Gastroesophageal sphincter (tissue), 3 donors: ENCODE data around the gene NOD2.

ENCODE experiments used
- POLR2A ChIP-seq, 2 donors: fragments of 450-650 bp; IDR thresholded peaks; one replicate each; pipeline ENCODE4 v1.6.1; 2017; ENCODE audit warnings: antibody characterized with exemption in 2 of 2, mild to moderate bottlenecking in 2 of 2, moderate library complexity in 1 of 2
- POLR2AphosphoS5 ChIP-seq: sonication (generic); formaldehyde crosslinking; IDR thresholded peaks from one replicate; pipeline ENCODE4 v1.6.1; 2017; ENCODE audit warnings: antibody characterized with exemption
- TF ChIP-seq, protein P1 (sequence below), 4 experiments: fragments of 200-600 bp in 2 of 4; fragments of 450-650 bp in 2 of 4; sonication (generic) in 1 of 4; IDR thresholded peaks; one replicate each; pipeline ENCODE4 v1.5.1; 2017 to 2019; ENCODE audit warnings: antibody characterized with exemption in 4 of 4, mild to moderate bottlenecking in 2 of 4, moderate library complexity in 2 of 4

DNA sequence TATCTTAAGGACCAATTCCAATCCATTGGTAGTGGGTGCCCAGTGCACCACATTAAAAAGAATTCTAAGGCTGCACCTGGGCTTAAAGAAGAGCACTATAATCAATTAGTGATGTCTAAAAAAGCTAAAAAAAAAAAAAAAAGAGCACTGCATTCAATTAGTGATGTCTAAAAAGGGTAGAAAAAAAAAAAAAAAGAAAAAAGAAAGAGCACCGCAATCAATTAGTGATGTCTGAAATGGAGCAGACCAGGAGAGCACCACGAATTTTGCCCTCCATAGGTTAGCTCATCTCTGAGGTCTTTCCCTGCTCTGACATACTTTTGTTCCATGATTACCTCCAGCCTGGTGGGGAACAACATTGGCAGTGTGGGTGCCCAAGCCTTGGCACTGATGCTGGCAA, 29.6 kb downstream of the NOD2 start:
- TF ChIP-seq POLR2AphosphoS5 (no peak), POLR2A (IDR thresholded peaks at IDR 0.05) (no peak)
- TF ChIP-seq, protein P1, sequence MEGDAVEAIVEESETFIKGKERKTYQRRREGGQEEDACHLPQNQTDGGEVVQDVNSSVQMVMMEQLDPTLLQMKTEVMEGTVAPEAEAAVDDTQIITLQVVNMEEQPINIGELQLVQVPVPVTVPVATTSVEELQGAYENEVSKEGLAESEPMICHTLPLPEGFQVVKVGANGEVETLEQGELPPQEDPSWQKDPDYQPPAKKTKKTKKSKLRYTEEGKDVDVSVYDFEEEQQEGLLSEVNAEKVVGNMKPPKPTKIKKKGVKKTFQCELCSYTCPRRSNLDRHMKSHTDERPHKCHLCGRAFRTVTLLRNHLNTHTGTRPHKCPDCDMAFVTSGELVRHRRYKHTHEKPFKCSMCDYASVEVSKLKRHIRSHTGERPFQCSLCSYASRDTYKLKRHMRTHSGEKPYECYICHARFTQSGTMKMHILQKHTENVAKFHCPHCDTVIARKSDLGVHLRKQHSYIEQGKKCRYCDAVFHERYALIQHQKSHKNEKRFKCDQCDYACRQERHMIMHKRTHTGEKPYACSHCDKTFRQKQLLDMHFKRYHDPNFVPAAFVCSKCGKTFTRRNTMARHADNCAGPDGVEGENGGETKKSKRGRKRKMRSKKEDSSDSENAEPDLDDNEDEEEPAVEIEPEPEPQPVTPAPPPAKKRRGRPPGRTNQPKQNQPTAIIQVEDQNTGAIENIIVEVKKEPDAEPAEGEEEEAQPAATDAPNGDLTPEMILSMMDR (IDR thresholded peaks at IDR 0.05), result no peak
